Motor neuron (in vitro differentiated cells): ENCODE measurements around the gene LRCH1. TPM values are rescaled to one million over a fixed set of nuclear protein-coding genes. Genes with fewer than 3 reads are reported as not detected.
A peak's percentile ranks its signal among the peaks of the same experiment; 100 is the strongest.

Experiments used
- ATAC-seq, 8 experiments: fragments of 200-7000 bp; cut with Tn5 transposase; replicated peaks in 6 of 8; 2 replicates each; pipeline ENCODE4 v1.8.0; 2021; ENCODE audit warnings: mild to moderate bottlenecking in 8 of 8, moderate library complexity in 8 of 8
- H3K27ac ChIP-seq, 2 donors: fragments of 250-450 bp; sonication (Bioruptor Pico); 2 replicates each; pipeline ENCODE4 v1.9.0; 2021; ENCODE audit warnings: antibody characterized with exemption in 2 of 2, mild to moderate bottlenecking in 2 of 2, moderate library complexity in 1 of 2
- H3K4me1 ChIP-seq, 2 donors: fragments of 250-450 bp; sonication (Bioruptor Pico); replicated peaks in 1 of 2; 2 replicates each; pipeline ENCODE4 v1.6.1; 2021; ENCODE audit warnings: antibody characterized with exemption in 2 of 2, mild to moderate bottlenecking in 2 of 2, moderate library complexity in 1 of 2
- H3K4me3 ChIP-seq, 5 donors: fragments of 250-450 bp; sonication (Bioruptor Pico); 2 replicates each; pipeline ENCODE4 v1.9.0; 2021; ENCODE audit warnings: antibody characterized with exemption in 5 of 5, mild to moderate bottlenecking in 5 of 5, moderate library complexity in 4 of 5
- WGBS, 10 experiments: fragments of 450-650 bp; shearing (Covaris generic); methylation state at CpG; one replicate each; pipeline ENCODE4 v1.0.0; 2022; 5-methylcytosine and 5-hydroxymethylcytosine counted together
- in situ Hi-C, 9 experiments: fragments of 400-800 bp; cut with MboI; loops; one replicate each; pipeline ENCODE4 v1.15.0; 2021; ENCODE audit warnings: low sequenced_read_pairs in 9 of 9, low pct_unique_long_range_greater_than_20kb in 2 of 9; ENCODE audit not compliant: unreplicated experiment in 9 of 9
- total RNA-seq, 8 experiments: library from RNA; unstranded; fragments of 300-600 nt; gene quantifications; 2 replicates each; pipeline versions ENCODE4 v1.2.3 to v1.2.4, GENCODE V29; 2022

LRCH1 gene
- total RNA-seq, 8 experiments from 2014 or later, result 7.0 to 19.3 (median 11.7) TPM

DNA sequence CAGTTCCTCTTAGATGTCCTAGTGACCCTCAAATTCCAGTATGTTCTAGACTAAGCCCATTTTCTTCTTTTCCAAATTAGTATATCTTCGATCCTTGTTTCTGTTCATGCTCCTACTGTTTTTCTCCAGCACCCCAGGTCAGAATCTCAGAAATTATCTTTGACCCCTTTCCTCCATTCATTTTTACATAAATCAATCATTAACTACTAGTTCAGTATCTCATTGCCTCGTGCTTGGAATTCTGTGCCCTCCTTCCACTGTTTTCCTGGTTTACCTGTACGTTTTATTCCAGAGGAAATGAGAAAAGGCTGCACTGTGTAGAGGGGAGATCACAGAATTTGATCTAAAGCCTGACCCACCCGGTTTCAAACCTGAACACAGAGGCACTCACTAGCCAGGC, 107.9 kb downstream of the LRCH1 start:
- Histone ChIP-seq H3K27ac (no peak overlapping the region), H3K4me3 (no peak overlapping the region), H3K4me1 (peaks cover 0 to 19% of the 10 kb centered on the region in 2 donors)
- ATAC-seq, result no peak
- in situ Hi-C loops, result no loop called here
- WGBS, 10 experiments, result 60 to 89% (median 70%) methylated on average over 1 to 4 of the region's 4 CpGs; no CpG with 5 or more reads in 1 of the 10 experiments

DNA sequence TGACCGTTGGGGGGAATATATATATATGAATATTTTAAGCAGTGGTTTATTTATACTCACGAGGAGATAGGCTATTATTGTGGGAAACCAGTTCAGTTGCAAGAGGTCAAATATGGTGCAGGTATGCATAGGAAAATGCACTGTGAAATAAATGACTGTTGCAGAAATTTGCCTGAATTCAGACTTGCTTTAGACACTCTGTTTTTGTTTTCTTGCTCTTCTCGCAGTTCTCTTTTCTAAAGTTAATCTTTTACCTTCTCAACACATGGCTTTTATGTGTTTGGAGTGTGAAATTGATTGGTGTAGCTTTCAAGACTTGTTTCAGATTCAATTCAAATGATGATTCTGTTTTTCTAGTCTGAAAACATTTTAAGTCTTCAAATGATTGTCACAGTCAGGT, 109.7 kb downstream of the LRCH1 start:
- Histone ChIP-seq H3K4me3 (no peak overlapping the region), H3K4me1 (peaks cover 0 to 19% of the 10 kb centered on the region in 2 donors), H3K27ac (no peak overlapping the region)
- 29 to 100% (median 43%) methylated on average over 1 to 3 of the region's 3 CpGs for WGBS, 10 experiments
- in situ Hi-C loops, result no loop called here
- no peak for ATAC-seq

DNA sequence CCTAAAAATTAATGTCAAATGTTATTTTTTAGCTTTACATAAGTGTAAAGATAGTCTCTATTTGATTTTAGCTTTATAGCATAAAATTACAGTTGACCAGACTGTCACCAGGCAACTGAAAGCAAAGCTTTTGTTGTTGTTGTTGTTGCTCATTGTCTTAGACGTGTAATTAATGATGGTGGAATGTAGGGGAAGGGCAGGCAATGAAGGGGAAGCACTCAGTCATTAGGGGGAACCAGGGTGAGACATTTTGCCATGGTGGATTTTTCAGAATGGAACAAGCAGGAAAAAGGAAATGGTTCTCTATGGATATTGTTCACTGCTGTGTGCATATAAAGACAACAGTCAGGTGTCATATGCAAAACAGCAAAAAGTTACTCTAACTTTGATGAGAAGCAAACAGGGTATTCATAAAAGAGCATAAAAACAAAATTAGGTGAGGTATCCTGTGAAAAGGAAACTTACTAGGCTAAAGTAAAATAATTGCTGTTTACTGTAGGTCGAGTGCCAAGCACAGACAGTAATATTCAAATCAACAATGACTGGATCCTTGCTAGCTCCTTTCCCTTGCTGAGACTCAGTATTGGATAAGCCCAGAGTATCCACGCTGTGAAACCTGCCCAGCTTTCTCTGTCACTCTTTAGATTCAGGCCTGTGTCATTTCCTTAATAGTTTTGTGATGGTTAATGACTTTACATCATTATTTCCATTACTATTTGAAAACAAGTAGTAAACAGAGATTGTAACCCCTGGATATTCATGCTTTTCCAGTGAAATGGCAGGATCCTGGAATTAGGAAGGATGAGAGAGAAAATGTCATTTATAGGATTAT, 110.5 kb downstream of the LRCH1 start:
- H3K4me1 ChIP-seq, result peaks cover 0 to 19% of the 10 kb centered on the region in 2 donors
- no peak overlapping the region for H3K4me3 ChIP-seq
- 16 to 62% (median 48%) methylated on average over 2 to 3 of the region's 3 CpGs; no CpG with 5 or more reads in 2 of the 10 experiments for WGBS, 10 experiments
- peak in 5 of 8 experiments; percentile 34 to 78 (median 65) for ATAC-seq
- in situ Hi-C loops, result no loop called here
- no peak overlapping the region for H3K27ac ChIP-seq

DNA sequence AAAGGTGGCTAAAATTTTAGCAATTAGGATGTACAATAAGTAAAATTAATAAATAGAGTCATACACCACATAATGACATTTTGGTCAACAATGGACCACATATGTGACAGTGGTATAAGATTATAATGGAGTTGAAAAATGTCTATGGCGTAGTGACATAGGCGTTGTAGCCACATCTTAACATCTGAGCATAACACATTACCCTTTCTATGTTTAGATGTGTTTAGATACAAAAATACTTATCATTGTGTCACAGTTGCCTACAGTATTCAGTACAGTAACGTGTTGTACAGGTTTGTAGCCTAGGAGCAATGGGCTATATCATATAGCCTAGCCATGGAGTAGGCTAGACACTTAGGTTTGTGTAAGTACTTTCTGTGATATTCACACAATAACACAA, 111.2 kb downstream of the LRCH1 start:
- Histone ChIP-seq H3K4me3 (no peak overlapping the region), H3K27ac (no peak overlapping the region), H3K4me1 (peaks cover 0 to 19% of the 10 kb centered on the region in 2 donors)
- in situ Hi-C loops, result no loop called here
- 94 to 100% (median 100%) methylated on average over 1 to 3 of the region's 3 CpGs; no CpG with 5 or more reads in 2 of the 10 experiments for WGBS, 10 experiments
- no peak for ATAC-seq

DNA sequence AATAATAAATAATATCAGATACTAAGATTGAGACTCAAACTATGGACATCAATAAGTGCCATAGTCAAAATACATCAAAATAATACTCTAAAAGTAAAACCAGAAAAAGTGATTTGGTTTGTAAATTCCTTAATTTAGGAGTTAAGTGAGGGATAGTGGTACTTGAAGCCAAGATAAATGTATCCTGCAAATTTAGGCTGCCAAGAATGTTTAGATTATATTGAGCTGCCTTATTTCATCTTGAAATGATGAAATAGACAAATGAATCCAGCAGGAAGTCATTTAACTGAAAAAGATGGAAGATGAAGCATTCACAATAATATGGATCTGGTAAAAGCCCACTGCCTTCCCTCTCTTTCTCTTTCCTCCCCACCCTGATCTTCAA, 112.3 kb downstream of the LRCH1 start:
- in situ Hi-C loops, result no loop called here
- Histone ChIP-seq H3K27ac (no peak overlapping the region), H3K4me3 (no peak overlapping the region), H3K4me1 (peaks cover 0 to 19% of the 10 kb centered on the region in 2 donors)
- no peak for ATAC-seq

DNA sequence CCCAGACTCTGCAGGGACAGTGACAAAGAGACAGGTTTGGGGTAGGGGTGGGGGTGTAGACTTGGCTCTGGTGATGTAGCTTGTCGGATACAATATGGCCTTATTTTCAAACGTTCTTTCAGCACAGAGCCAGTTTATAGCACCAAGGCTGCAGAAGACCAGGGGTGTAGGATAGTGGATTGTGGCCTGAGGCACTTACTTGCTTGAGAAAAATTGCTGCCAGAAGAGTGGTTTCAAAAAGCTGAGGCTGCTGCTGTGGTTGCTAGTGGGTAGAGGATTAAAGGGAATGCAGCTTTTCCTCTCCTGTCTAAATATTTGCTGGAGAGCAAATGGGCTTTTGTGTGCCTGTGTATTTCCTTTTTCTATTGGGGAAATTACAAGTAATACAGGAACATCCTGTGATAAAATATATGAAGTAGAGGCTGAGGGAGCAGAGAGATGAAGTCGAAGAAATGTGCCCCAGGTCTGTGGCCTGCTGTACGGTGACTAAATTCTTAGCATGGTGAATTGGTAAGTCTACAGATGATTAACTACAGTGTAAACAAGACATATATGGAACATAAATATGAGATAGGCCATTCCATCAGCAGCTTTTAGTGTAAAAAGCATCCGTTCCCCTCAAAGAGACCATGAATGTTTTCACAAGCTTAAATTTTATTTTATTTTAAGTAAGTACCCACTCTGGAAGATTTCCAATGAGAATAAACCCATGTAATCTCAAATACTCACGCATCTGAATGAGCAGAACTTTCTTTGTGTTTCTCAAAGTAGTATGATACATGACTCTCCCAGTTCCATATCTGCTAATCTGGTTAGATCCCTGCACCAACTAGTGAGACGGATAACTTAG, 112.9 kb downstream of the LRCH1 start:
- H3K27ac ChIP-seq, result no peak overlapping the region
- no peak overlapping the region for H3K4me3 ChIP-seq
- peak in 2 of 8 experiments; percentile 31 to 74 for ATAC-seq
- H3K4me1 ChIP-seq, result peaks cover 0 to 19% of the 10 kb centered on the region in 2 donors
- WGBS, 10 experiments, result 46 to 100% (median 73%) methylated on average over 1 to 7 of the region's 7 CpGs
- in situ Hi-C loops, result no loop called here

DNA sequence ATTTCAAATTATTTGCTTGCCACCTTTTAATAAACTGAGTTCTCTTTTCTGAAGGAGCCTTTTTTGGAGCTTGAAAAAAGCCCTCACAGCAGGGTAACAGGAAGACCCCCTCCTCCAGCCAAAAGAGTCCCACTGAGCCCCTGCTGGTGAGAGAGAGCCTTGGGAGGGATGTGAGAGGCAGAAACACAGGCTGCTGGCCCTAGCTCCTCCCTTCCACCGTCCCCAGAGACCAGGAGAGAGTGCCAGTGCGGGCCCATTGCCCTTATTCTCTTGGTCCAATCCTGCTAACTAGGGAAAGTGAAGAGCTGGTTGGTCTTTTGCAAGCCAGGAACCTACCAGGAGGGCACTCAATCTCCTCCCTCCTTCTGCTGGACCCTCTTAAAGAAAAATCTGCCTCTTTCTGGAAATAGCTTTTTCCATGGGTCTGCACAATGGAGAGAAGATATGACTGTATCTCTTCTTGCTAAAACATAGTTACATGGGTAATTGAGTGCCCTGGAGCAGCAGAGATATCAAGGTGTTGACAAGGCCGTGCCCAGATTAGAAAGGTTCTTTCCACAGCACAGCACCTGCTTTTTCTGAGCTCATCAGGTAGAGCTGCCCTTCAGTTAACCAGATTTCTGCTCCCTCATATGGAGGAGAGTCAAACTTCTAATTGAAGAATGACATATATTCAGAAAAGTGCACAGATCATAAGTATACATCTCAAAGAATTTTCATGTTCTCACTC, 113.9 kb downstream of the LRCH1 start:
- Histone ChIP-seq H3K4me3 (no peak overlapping the region), H3K27ac (no peak overlapping the region), H3K4me1 (peaks cover 0 to 19% of the 10 kb centered on the region in 2 donors)
- no peak for ATAC-seq
- in situ Hi-C loops, result no loop called here
- 17 to 92% (median 60%) methylated on average over 1 to 2 of the region's 3 CpGs; no CpG with 5 or more reads in 3 of the 10 experiments for WGBS, 10 experiments

DNA sequence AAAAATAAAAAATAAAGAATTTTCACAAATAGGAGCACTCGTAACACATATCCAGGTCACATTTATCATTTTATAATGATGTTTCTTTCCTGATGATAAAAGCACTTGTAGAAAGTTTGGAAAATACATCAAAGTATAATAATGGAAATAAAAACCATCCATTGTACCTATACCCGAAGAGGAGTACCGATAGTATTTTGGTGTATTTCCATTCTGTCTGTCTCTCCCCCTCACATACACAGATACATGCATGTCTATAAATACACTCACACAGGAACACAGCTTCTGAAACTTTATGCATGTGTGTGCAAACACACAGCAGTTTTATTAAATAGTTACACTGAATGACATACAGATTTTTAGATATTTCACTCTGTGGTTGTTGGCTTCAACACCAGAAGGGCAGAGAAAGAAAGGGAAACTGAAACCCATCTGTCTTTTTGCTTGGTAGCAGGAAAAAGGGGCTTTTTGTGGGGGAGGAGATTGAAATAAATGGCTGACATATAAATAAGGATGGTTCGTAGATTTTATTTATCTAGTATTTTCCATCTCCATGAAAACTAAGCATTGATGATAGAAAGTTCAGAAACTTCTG, 114.8 kb downstream of the LRCH1 start:
- WGBS, 10 experiments, result 45 to 100% (median 93%) methylated on average over 1 to 4 of the region's 4 CpGs; no CpG with 5 or more reads in 1 of the 10 experiments
- Histone ChIP-seq H3K27ac (no peak overlapping the region), H3K4me1 (peaks cover 0 to 14% of the 10 kb centered on the region in 2 donors), H3K4me3 (no peak overlapping the region)
- in situ Hi-C loops, result no loop called here
- ATAC-seq, result no peak

DNA sequence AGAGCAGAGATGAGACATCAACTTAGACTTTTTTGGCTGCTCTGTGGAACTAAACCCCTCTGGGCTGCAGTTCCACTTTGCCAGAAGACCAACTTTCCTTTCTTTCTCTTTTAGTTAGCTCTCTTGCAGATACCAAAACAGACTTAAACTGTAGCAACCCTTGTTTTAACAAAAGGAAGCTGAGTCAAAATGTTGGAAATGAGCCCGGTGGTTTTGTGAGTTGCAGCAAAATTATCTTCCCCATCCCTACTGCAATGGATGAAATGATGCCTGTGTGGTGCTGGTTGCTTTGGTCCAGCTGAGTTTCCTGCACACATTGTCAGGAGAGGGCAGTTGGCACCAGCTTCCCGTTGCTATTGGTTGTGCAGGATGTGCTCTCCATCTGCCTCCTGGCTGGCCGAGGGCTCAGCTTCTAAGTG, 115.3 kb downstream of the LRCH1 start:
- Histone ChIP-seq H3K4me3 (no peak overlapping the region), H3K4me1 (peaks cover 0 to 10% of the 10 kb centered on the region in 2 donors), H3K27ac (no peak overlapping the region)
- no peak for ATAC-seq
- 49 to 100% (median 86%) methylated on average over 1 to 2 of the region's 3 CpGs; no CpG with 5 or more reads in 5 of the 10 experiments for WGBS, 10 experiments
- in situ Hi-C loops, result no loop called here

DNA sequence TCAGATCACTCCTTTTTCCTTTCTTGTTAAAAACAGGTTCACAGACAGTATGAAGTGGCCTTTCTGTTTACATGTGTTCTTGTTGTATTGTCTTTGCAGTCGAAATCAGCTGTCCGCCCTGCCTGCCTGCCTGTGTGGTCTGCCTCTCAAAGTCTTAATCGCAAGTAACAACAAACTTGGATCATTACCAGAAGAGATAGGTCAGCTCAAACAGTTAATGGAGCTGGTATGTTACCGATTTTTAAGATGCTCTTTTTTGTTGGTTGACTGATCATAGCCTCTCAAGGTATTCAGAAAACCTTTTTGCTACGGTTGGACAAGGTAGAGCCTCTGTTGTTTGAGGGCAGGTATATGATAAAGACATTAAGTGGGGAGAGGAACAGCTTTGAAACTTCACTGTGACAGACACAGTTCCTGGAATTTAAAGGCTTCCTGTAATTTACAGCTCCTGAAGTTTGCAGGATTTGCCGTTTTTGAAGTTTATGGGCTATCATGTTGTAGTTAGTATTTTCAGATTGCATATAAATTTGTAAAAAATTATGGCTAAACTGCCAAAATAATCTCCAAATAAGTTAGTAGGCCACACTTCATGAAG, 116.1 kb downstream of the LRCH1 start:
- peaks cover 0 to 4% of the 10 kb centered on the region in 2 donors for H3K4me1 ChIP-seq
- no peak overlapping the region for H3K4me3 ChIP-seq
- in situ Hi-C loops, result no loop called here
- 59 to 100% (median 86%) methylated on average over 1 to 6 of the region's 6 CpGs for WGBS, 10 experiments
- ATAC-seq, result no peak
- no peak overlapping the region for H3K27ac ChIP-seq

DNA sequence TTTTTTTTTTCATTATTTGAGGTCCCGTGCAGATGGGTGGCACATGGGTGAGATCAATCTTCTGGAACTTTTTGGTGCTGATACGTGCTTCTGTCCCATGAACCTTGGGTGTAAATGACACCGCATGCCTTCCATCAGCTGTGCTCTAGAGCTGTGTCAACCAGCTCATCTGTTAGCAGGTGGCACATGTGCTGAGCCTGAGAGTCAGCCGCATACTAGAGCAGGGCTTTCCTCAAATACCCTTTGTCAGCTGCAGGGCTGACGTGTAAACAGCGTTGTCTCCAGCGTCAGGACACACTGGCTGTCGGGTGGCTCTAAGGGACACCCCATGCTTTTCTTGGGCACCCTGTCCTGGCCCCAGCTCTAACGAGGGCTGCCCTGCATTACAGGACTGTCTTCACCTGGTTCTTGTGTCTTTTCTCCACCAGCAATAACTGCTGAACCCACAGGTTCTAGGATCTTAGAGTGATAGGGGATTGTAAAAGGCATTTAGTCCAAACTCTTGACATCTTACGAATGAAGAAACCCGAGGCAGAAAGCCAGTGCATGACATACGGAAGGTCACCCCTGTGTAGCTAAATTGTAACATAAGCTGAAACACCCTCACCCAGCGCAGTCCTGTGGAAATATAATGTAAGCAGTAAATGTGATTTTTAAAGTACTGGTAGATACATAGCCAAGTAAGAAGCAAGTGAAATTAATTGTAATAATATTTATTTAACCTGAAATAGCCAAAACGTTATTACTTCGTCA, 119.5 kb downstream of the LRCH1 start:
- in situ Hi-C loops, result no loop called here
- WGBS, 10 experiments, result 61 to 100% (median 92%) methylated on average over 3 to 11 of the region's 15 CpGs; no CpG with 5 or more reads in 1 of the 10 experiments
- no peak overlapping the region for H3K27ac ChIP-seq
- ATAC-seq, result no peak
- H3K4me1 ChIP-seq, result no peaks in the 10 kb centered on the region
- no peak overlapping the region for H3K4me3 ChIP-seq

DNA sequence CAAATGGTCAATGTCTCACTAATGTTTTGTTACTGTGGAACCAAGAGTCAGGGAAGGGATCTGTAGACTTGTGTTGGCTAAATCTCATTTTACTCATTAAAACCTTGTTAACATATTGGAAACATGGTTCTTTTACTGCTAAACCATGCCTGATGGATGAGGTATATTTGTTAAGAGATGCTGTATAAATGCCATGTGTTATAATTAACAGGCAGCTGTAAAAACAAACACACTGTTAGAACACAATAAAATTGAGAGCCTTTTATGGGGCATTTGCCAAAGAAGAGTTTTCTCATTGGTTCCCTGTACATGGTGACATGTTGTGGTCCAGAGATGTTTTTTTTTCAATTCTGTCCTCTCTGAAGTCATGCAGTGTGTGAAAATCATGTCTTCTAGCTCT, 122.0 kb downstream of the LRCH1 start:
- Histone ChIP-seq H3K27ac (no peak overlapping the region), H3K4me3 (no peak overlapping the region), H3K4me1 (no peaks in the 10 kb centered on the region)
- in situ Hi-C loops, result loop anchor here in 1 of 9 experiments (25.0 kb wide), 1 partner anchor 113 kb away; the partner anchor contains the start of gene LRCH1
- ATAC-seq, result peak in 2 of 8 experiments; percentile 21 to 46
